HCT116 (cell line): ENCODE results near the gene WT1. TPM values are rescaled to one million over a fixed set of nuclear protein-coding genes. Genes with fewer than 3 reads are reported as not detected.

ENCODE experiments used
- ATAC-seq: fragments of 200-7000 bp; cut with Tn5 transposase; 2 replicates; pipeline ENCODE4 v1.9.1; 2020; ENCODE audit warnings: mild to moderate bottlenecking, moderate library complexity
- BruUV-seq: library from RNA; stranded (reverse); fragments of 400-500 nt; replicated peaks from 2 replicates; lab custom pipeline; 2021; lab: Mats Ljungman, UMichigan
- CTCF ChIA-PET: fragments of 300-600 bp; sonication (Branson Sonifier 250); formaldehyde crosslinking; loops from one replicate; lab custom pipeline; 2021; ENCODE audit warnings: antibody characterized with exemption; lab: Charles Lee
- POLR2A ChIA-PET: fragments of 300-600, 350-600 bp; sonication (Branson Sonifier 250); formaldehyde crosslinking; loops from one replicate; lab custom pipeline; 2021; ENCODE audit warnings: antibody characterized with exemption; lab: Charles Lee
- RAD21 ChIA-PET, 2 experiments: fragments of 300-600 bp; sonication (Branson Sonifier 250); formaldehyde crosslinking; loops; one replicate each; lab custom pipeline; 2023; ENCODE audit warnings: low total read pairs in 2 of 2; ENCODE audit not compliant: uncharacterized antibody in 2 of 2, unreplicated experiment in 2 of 2, low non-redundant PET in 1 of 2; lab: Charles Lee
- DNase-seq: peaks from one replicate; pipeline ENCODE4 v3.0.0-alpha.2; 2010; ENCODE audit warnings: low read depth, low spot score
- H2AFZ ChIP-seq: fragments of 200-600 bp; shearing (Covaris generic), sonication (generic); 2 replicates; pipeline ENCODE4 v1.6.1; 2017; ENCODE audit warnings: low read depth, mixed run types, mixed read lengths, antibody characterized with exemption, low read length; ENCODE audit not compliant: poor library complexity, severe bottlenecking
- H3K27ac ChIP-seq: 2 replicates; pipeline ENCODE4 v1.5.1; 2012; ENCODE audit warnings: low read depth, low read length
- H3K27me3 ChIP-seq: fragments of 200-600 bp; sonication (generic); 2 replicates; pipeline ENCODE4 v1.6.1; 2016; ENCODE audit warnings: mixed run types, low read length, mixed read lengths; ENCODE audit not compliant: insufficient read depth
- H3K36me3 ChIP-seq, 2 experiments: fragments of 200-500 bp in 1 of 2; fragments of 200-600 bp in 1 of 2; sonication (Bioruptor generic) in 1 of 2; sonication (generic) in 1 of 2; 2 replicates each; pipeline versions ENCODE4 v1.5.1 to v1.6.1; 2014 to 2016; ENCODE audit warnings: low read length in 2 of 2, inconsistent platforms in 1 of 2, mixed read lengths in 1 of 2, mixed run types in 1 of 2; ENCODE audit not compliant: insufficient read depth in 2 of 2, control insufficient read depth in 1 of 2
- H3K4me1 ChIP-seq, 2 experiments: fragments of 200-600 bp in 1 of 2; sonication (generic) in 1 of 2; 2 replicates each; pipeline versions ENCODE4 v1.5.1 to v1.6.1; 2012 to 2017; ENCODE audit warnings: low read length in 2 of 2, inconsistent platforms in 1 of 2, mild to moderate bottlenecking in 1 of 2, mixed read lengths in 1 of 2, mixed run types in 1 of 2, moderate library complexity in 1 of 2; ENCODE audit not compliant: insufficient read depth in 2 of 2, control insufficient read depth in 1 of 2
- H3K4me2 ChIP-seq: fragments of 200-600 bp; sonication (generic); 2 replicates; pipeline ENCODE4 v1.6.1; 2017; ENCODE audit warnings: mixed run types, low read length, mixed read lengths
- H3K4me3 ChIP-seq, 2 experiments: fragments of 200-600 bp in 1 of 2; sonication (generic) in 1 of 2; replicated peaks in 1 of 2; 2 replicates each; pipeline ENCODE4 v1.5.1; 2011 to 2016; ENCODE audit warnings: low read length in 2 of 2, control low read depth in 1 of 2, low read depth in 1 of 2, mild to moderate bottlenecking in 1 of 2, mixed read lengths in 1 of 2, mixed run types in 1 of 2
- H3K79me2 ChIP-seq: fragments of 200-600 bp; sonication (generic); 2 replicates; pipeline ENCODE4 v1.6.1; 2017; ENCODE audit warnings: mild to moderate bottlenecking, mixed run types, low read length, moderate library complexity, mixed read lengths; ENCODE audit not compliant: insufficient read depth
- H3K9ac ChIP-seq: fragments of 200-600 bp; sonication (generic); 2 replicates; pipeline ENCODE4 v1.6.1; 2016; ENCODE audit warnings: low read length, mixed read lengths
- H3K9me2 ChIP-seq: fragments of 200-600 bp; sonication (generic), shearing (Covaris generic); 2 replicates; pipeline ENCODE4 v1.6.1; 2017; ENCODE audit warnings: mixed run types, mild to moderate bottlenecking, moderate library complexity; ENCODE audit not compliant: insufficient read depth
- H3K9me3 ChIP-seq, 2 experiments: fragments of 200-500 bp in 1 of 2; fragments of 200-600 bp in 1 of 2; sonication (Bioruptor generic) in 1 of 2; sonication (generic) in 1 of 2; 2 replicates each; pipeline ENCODE4 v1.6.1; 2014 to 2017; ENCODE audit warnings: low read length in 2 of 2, mixed read lengths in 2 of 2, inconsistent platforms in 1 of 2, low read depth in 1 of 2, mild to moderate bottlenecking in 1 of 2, mixed run types in 1 of 2, moderate library complexity in 1 of 2; ENCODE audit not compliant: control insufficient read depth in 1 of 2, insufficient read depth in 1 of 2
- H4K20me1 ChIP-seq: fragments of 200-600 bp; sonication (generic), shearing (Covaris generic); 2 replicates; pipeline ENCODE4 v1.6.1; 2017; ENCODE audit warnings: mixed run types, mild to moderate bottlenecking, moderate library complexity; ENCODE audit not compliant: insufficient read depth
- ATF3 ChIP-seq: IDR thresholded peaks from 2 replicates; pipeline ENCODE4 v1.6.1; 2012
- CBX3 ChIP-seq: IDR thresholded peaks from 2 replicates; pipeline ENCODE4 v1.6.1; 2012; ENCODE audit warnings: low read depth
- CEBPB ChIP-seq: IDR thresholded peaks from 2 replicates; pipeline ENCODE4 v1.6.1; 2012; ENCODE audit warnings: low read depth
- CTCF ChIP-seq, 3 experiments: fragments of 200-600 bp in 1 of 3; sonication (generic) in 1 of 3; IDR thresholded peaks in 2 of 3; conservative IDR thresholded peaks in 1 of 3; 2 replicates each; pipeline ENCODE4 v1.5.1; 2012 to 2017; ENCODE audit warnings: low read depth in 2 of 3, low read length in 2 of 3, antibody characterized with exemption in 1 of 3, borderline replicate concordance in 1 of 3, control low read depth in 1 of 3, mild to moderate bottlenecking in 1 of 3, mixed read lengths in 1 of 3, mixed run types in 1 of 3, moderate library complexity in 1 of 3; ENCODE audit not compliant: insufficient read depth in 1 of 3
- ELF1 ChIP-seq: IDR thresholded peaks from 2 replicates; pipeline ENCODE4 v1.6.1; 2012; ENCODE audit warnings: low read depth, borderline replicate concordance
- EZH2 ChIP-seq: fragments of 200-600 bp; sonication (generic); IDR thresholded peaks from 2 replicates; pipeline ENCODE4 v1.6.1; 2017; ENCODE audit warnings: antibody characterized with exemption, mixed run types
- EZH2phosphoT487 ChIP-seq: fragments of 200-600 bp; IDR thresholded peaks from 2 replicates; pipeline ENCODE4 v1.6.1; 2018; ENCODE audit warnings: antibody characterized with exemption, borderline replicate concordance
- FOSL1 ChIP-seq: IDR thresholded peaks from 2 replicates; pipeline ENCODE4 v1.6.1; 2012; ENCODE audit warnings: low read depth
- JUND ChIP-seq: IDR thresholded peaks from 2 replicates; pipeline ENCODE4 v1.6.1; 2012
- SIN3A ChIP-seq: IDR thresholded peaks from 2 replicates; pipeline ENCODE4 v1.6.1; 2012; ENCODE audit warnings: low read depth
- SRF ChIP-seq: IDR thresholded peaks from 2 replicates; pipeline ENCODE4 v1.6.1; 2012; ENCODE audit warnings: low read depth
- TCF7L2 ChIP-seq: IDR thresholded peaks from 2 replicates; pipeline ENCODE4 v1.7.0; 2011; ENCODE audit warnings: borderline replicate concordance, inconsistent platforms; ENCODE audit not compliant: insufficient read depth, insufficient read length; ENCODE audit errors: extremely low read depth
- YY1 ChIP-seq: IDR thresholded peaks from 2 replicates; pipeline ENCODE4 v1.6.1; 2011; ENCODE audit warnings: low read length, low read depth, moderate library complexity, mild to moderate bottlenecking; ENCODE audit not compliant: insufficient replicate concordance; ENCODE audit errors: extremely low read depth
- ZFX ChIP-seq: fragments of 450-650 bp; IDR thresholded peaks from 2 replicates; pipeline ENCODE4 v1.6.1; 2017
- intact Hi-C: fragments of 100-400 bp; cut with micrococcal nuclease; formaldehyde crosslinking; loops from 2 replicates; pipeline ENCODE4 v1.10.0; 2022
- total RNA-seq: library from RNA; stranded (reverse); gene quantifications from one replicate; pipeline ENCODE4 v1.2.1, GENCODE V29; 2021; ENCODE audit not compliant: unreplicated experiment

The WT1 gene
- total RNA-seq, 1 experiment from 2014 or later = 0.07 TPM

- CTCF ChIA-PET = no interaction called here
- Histone ChIP-seq H4K20me1 (no peaks in the 10 kb centered on the region), H3K9me2 (no peaks in the 10 kb centered on the region), H3K4me1 (no peaks in the 10 kb centered on the region), H3K27me3 (peaks cover 7% of the 10 kb centered on the region), H3K4me3 (no peak overlapping the region), H3K79me2 (no peaks in the 10 kb centered on the region), H3K4me2 (no peak overlapping the region), H3K27ac (no peak overlapping the region), H3K36me3 (no peaks in the 10 kb centered on the region), H3K9me3 (no peaks in the 10 kb centered on the region), H3K9ac (no peak overlapping the region), H2AFZ (no peak overlapping the region)
- POLR2A ChIA-PET = no interaction called here
- RAD21 ChIA-PET = no interaction called here
- intact Hi-C loops = no loop called here
- DNase-seq (no peak), ATAC-seq (no peak)
- no TSS peak for BruUV-seq
- TF ChIP-seq YY1 (no peak), CTCF (IDR thresholded peaks at IDR 0.05 in 2 of 3, conservative IDR thresholded peaks at IDR 0.05 in 1 of 3; ENCODE audit: borderline replicate concordance in 1 of 3, insufficient read depth in 1 of 3, low read depth in 2 of 3, low read length in 2 of 3) (no peak), ZFX (no peak), EZH2phosphoT487 (no peak), JUND (no peak), TCF7L2 (no peak), ATF3 (no peak)
Observed at GRCh38 chr11:32426192-32426591, 9.1 kb downstream of the WT1 start.

GRCh38 chr11:32425761-32426160, 9.6 kb downstream of the WT1 start:
- H3K27ac ChIP-seq = no peak overlapping the region
- ChIA-PET POLR2A (no interaction called here), CTCF (no interaction called here), RAD21 (no interaction called here)
- no peaks in the 10 kb centered on the region for H3K4me1 ChIP-seq
- H3K9ac ChIP-seq = no peak overlapping the region
- H3K36me3 ChIP-seq = no peaks in the 10 kb centered on the region
- peaks cover 7% of the 10 kb centered on the region for H3K27me3 ChIP-seq
- no peaks in the 10 kb centered on the region for H4K20me1 ChIP-seq
- no peak overlapping the region for H2AFZ ChIP-seq
- ATAC-seq = no peak
- no peaks in the 10 kb centered on the region for H3K9me3 ChIP-seq
- no peaks in the 10 kb centered on the region for H3K79me2 ChIP-seq
- no peak for DNase-seq
- no peak overlapping the region for H3K4me3 ChIP-seq
- BruUV-seq = no TSS peak
- intact Hi-C loops = no loop called here
- no peaks in the 10 kb centered on the region for H3K9me2 ChIP-seq
- H3K4me2 ChIP-seq = no peak overlapping the region
- TF ChIP-seq ELF1 (no peak), SRF (no peak), CTCF (IDR thresholded peaks at IDR 0.05 in 2 of 3, conservative IDR thresholded peaks at IDR 0.05 in 1 of 3; ENCODE audit: borderline replicate concordance in 1 of 3, insufficient read depth in 1 of 3, low read depth in 2 of 3, low read length in 2 of 3) (no peak), TCF7L2 (no peak), FOSL1 (no peak), YY1 (no peak), CEBPB (no peak), EZH2 (no peak), ATF3 (no peak), SIN3A (no peak), CBX3 (no peak)
